Smooth muscle cell (in vitro differentiated cells): ENCODE data around the gene ACSM4. TPM values are rescaled to one million over a fixed set of nuclear protein-coding genes. Genes with fewer than 3 reads are reported as not detected.

ENCODE experiments used
- DNase-seq: peaks from one replicate; lab custom pipeline; 2025; ENCODE audit not compliant: unreplicated experiment; lab: John Stamatoyannopoulos, UW
- H2AFZ ChIP-seq: fragments of 200-600 bp; sonication (generic); 2 replicates; pipeline ENCODE4 v1.6.0; 2016; ENCODE audit warnings: antibody characterized with exemption, low read depth, mild to moderate bottlenecking
- H3F3A ChIP-seq: fragments of 200-600 bp; sonication (generic); 2 replicates; pipeline ENCODE4 v1.6.0; 2017; ENCODE audit warnings: antibody characterized with exemption, low read depth
- H3K27ac ChIP-seq: fragments of 200-600 bp; sonication (generic); 2 replicates; pipeline ENCODE4 v1.5.1; 2016; ENCODE audit warnings: low read depth, mild to moderate bottlenecking
- H3K27me3 ChIP-seq: fragments of 200-600 bp; sonication (generic); 2 replicates; pipeline ENCODE4 v1.6.1; 2016; ENCODE audit warnings: low read depth, mild to moderate bottlenecking
- H3K36me3 ChIP-seq: fragments of 200-600 bp; sonication (generic); 2 replicates; pipeline ENCODE4 v1.5.1; 2016; ENCODE audit warnings: low read depth
- H3K4me1 ChIP-seq: fragments of 200-600 bp; sonication (generic); 2 replicates; pipeline ENCODE4 v1.5.1; 2016; ENCODE audit warnings: low read depth
- H3K4me2 ChIP-seq: fragments of 200-600 bp; sonication (generic); 2 replicates; pipeline ENCODE4 v1.6.0; 2016; ENCODE audit warnings: mild to moderate bottlenecking
- H3K4me3 ChIP-seq: fragments of 200-600 bp; sonication (generic); 2 replicates; pipeline ENCODE4 v1.5.1; 2016; ENCODE audit warnings: mild to moderate bottlenecking
- H3K79me2 ChIP-seq: fragments of 200-600 bp; sonication (generic); 2 replicates; pipeline ENCODE4 v1.6.0; 2016; ENCODE audit warnings: low read depth, mild to moderate bottlenecking
- H3K9ac ChIP-seq: fragments of 200-600 bp; sonication (generic); 2 replicates; pipeline ENCODE4 v1.6.0; 2016; ENCODE audit warnings: low read depth
- H3K9me3 ChIP-seq: fragments of 200-600 bp; sonication (generic); replicated peaks from 2 replicates; pipeline ENCODE4 v1.5.1; 2016; ENCODE audit warnings: low read depth
- H4K20me1 ChIP-seq: fragments of 200-600 bp; sonication (generic); 2 replicates; pipeline ENCODE4 v1.6.0; 2016; ENCODE audit warnings: low read depth
- WGBS: methylation state at CpG from one replicate; pipeline ENCODE4 v1.1.7; 2016; ENCODE audit warnings: low lambda C conversion rate; 5-methylcytosine and 5-hydroxymethylcytosine counted together
- polyA plus RNA-seq: library from polyadenylated mRNA; unstranded; fragments of >200 nt; fragmentation: Nextera tagmentation; extraction: Ambion mirVana; gene quantifications from 2 replicates; pipeline ENCODE4 v1.2.1, GENCODE V29; 2016
- total RNA-seq: library from RNA; depleted of rRNA; stranded (reverse); fragments of >200 nt; gene quantifications from 2 replicates; pipeline ENCODE4 v1.2.3, GENCODE V29; 2014
- TF ChIP-seq, protein P1 (sequence below): fragments of 200-600 bp; sonication (generic); IDR thresholded peaks from 2 replicates; pipeline ENCODE4 v1.5.1; 2017; ENCODE audit warnings: borderline replicate concordance, mild to moderate bottlenecking, antibody characterized with exemption; ENCODE audit not compliant: insufficient read depth, poor library complexity, severe bottlenecking

The ACSM4 gene
- total and polyA plus RNA-seq, 2 experiments from 2014 or later = not detected

DNA sequence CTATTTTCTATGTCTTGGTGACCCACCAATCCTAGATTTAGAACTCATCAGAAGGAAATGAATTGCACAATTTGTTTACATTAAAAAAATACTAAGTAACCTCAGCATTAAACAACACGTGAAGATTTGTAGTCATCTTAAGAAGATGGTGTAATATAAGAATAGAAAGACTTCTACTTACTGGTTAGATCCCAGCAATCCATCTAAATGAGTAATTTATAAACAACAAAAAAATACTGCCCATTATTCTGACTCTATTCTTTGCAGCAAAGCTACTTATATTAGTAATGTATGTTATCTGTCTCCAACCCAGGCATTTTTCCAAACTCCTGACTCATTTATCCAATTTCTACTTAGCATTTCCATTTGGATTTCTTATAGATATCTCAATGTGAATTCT, 72.3 kb downstream of the ACSM4 start:
- DNase-seq = no peak
- H4K20me1 ChIP-seq = no peaks in the 10 kb centered on the region
- TF ChIP-seq, protein P1, sequence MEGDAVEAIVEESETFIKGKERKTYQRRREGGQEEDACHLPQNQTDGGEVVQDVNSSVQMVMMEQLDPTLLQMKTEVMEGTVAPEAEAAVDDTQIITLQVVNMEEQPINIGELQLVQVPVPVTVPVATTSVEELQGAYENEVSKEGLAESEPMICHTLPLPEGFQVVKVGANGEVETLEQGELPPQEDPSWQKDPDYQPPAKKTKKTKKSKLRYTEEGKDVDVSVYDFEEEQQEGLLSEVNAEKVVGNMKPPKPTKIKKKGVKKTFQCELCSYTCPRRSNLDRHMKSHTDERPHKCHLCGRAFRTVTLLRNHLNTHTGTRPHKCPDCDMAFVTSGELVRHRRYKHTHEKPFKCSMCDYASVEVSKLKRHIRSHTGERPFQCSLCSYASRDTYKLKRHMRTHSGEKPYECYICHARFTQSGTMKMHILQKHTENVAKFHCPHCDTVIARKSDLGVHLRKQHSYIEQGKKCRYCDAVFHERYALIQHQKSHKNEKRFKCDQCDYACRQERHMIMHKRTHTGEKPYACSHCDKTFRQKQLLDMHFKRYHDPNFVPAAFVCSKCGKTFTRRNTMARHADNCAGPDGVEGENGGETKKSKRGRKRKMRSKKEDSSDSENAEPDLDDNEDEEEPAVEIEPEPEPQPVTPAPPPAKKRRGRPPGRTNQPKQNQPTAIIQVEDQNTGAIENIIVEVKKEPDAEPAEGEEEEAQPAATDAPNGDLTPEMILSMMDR = no peak

More for the DNA sequence above, 72.3 kb downstream of the ACSM4 start:
- Histone ChIP-seq H3K27me3 (no peaks in the 10 kb centered on the region), H3K4me2 (no peak overlapping the region), H3K9ac (no peak overlapping the region), H3K9me3 (no peaks in the 10 kb centered on the region), H3K27ac (no peak overlapping the region), H2AFZ (no peak overlapping the region), H3K4me1 (no peaks in the 10 kb centered on the region), H3K79me2 (no peaks in the 10 kb centered on the region), H3F3A (no peaks in the 10 kb centered on the region), H3K4me3 (no peak overlapping the region), H3K36me3 (no peaks in the 10 kb centered on the region)
- 74% methylated on average over 1 of the region's 1 CpG for WGBS

Other genes with a start within 250 kb of the ACSM4 start
- gene C1S, start 243.4 kb upstream of the ACSM4 start, total RNA-seq = 38.5 and 65.7 TPM in 2 replicates
- 61.1 and 69.2 TPM in 2 replicates for gene C1S, start 243.4 kb upstream of the ACSM4 start, polyA plus RNA-seq
- gene C1R, start 211.6 kb upstream of the ACSM4 start, total RNA-seq = 51.2 and 58.9 TPM in 2 replicates
- 78.7 and 83.8 TPM in 2 replicates for gene C1R, start 211.6 kb upstream of the ACSM4 start, polyA plus RNA-seq
- 18.5 and 21.1 TPM in 2 replicates for gene C1RL, start 194.9 kb upstream of the ACSM4 start, total RNA-seq
- 8.7 and 9.8 TPM in 2 replicates for gene C1RL, start 194.9 kb upstream of the ACSM4 start, polyA plus RNA-seq
- gene RBP5, start 175.2 kb upstream of the ACSM4 start, total RNA-seq = not detected in 2 replicates
- 0.21 and 2.3 TPM in 2 replicates for gene RBP5, start 175.2 kb upstream of the ACSM4 start, polyA plus RNA-seq
- 26.5 and 51.0 TPM in 2 replicates for gene CLSTN3, start 173.7 kb upstream of the ACSM4 start, total RNA-seq
- 12.4 and 25.4 TPM in 2 replicates for gene CLSTN3, start 173.7 kb upstream of the ACSM4 start, polyA plus RNA-seq
- gene PEX5, start 114.4 kb upstream of the ACSM4 start, total RNA-seq = 6.6 and 13.2 TPM in 2 replicates
- gene PEX5, start 114.4 kb upstream of the ACSM4 start, polyA plus RNA-seq = 8.3 and 8.9 TPM in 2 replicates
- gene CD163L1, start 140.1 kb downstream of the ACSM4 start, total RNA-seq = 0.72 TPM in 1 of 2 replicates, not detected in the other
- gene CD163L1, start 140.1 kb downstream of the ACSM4 start, polyA plus RNA-seq = 1.1 TPM in 1 of 2 replicates, not detected in the other
- not detected in 2 replicates for gene CD163, start 199.7 kb downstream of the ACSM4 start, total RNA-seq
- not detected in 2 replicates for gene CD163, start 199.7 kb downstream of the ACSM4 start, polyA plus RNA-seq